ENCODE measurements around the gene ZNF677.

DNA sequence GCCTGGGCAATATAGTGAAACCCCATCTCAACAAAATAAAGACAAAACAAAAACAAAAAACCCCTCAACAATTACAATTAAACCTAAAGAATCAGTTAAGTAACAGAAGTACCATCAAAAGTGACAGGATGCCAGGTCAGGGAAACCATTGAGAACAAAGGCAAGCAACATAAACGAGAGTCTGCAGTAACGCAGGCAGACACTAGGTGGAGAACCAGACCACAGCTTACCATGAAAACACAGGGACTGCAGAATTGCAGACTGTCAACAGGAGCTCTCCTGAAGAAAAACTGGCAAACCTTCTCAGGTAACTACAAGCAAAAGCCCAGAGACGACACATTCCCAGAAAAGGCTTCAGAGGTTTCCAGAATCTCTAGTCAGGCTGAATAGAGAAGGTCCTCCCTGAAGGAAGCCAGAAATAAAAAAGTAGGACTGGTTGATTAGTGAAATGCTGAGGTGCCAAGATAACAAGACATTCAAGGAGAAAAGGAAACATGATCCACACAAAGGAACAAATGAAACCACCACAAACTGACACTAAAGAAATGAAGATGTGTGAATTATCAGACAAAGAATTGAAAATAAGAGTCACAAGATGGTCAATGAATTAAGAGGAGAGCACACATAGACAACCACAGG lies 59.3 kb downstream of the ZNF677 start:
- no peak for TF ChIP-seq REST (tag by site-specific recombination; IDR thresholded peaks at IDR 0.05)
- TF ChIP-seq ZNF449 (tag by site-specific recombination; IDR thresholded peaks at IDR 0.05), result no peak
- no peak for TF ChIP-seq RBAK (tag by site-specific recombination; IDR thresholded peaks at IDR 0.05)
- no peak for TF ChIP-seq ZNF426 (tag by site-specific recombination; IDR thresholded peaks at IDR 0.05)
- no peak for TF ChIP-seq CTCF (tag by site-specific recombination; IDR thresholded peaks at IDR 0.05)
- no peak for TF ChIP-seq OSR2 (tag by site-specific recombination; IDR thresholded peaks at IDR 0.05)
- no peak for TF ChIP-seq ELK4 (IDR thresholded peaks at IDR 0.05; ENCODE audit: borderline replicate concordance, low read depth, low read length)

Measured in HEK293 (cell line).